Neural cell (in vitro differentiated cells): Measurements from ENCODE around the gene TENM3. TPM values are rescaled to one million over a fixed set of nuclear protein-coding genes. Genes with fewer than 3 reads are reported as not detected.

Experiments used
- H2AFZ ChIP-seq: fragments of 200-600, 300-800 bp; sonication (generic), shearing (Covaris generic); 2 replicates; pipeline ENCODE4 v1.6.0; 2014; ENCODE audit warnings: low read depth, mild to moderate bottlenecking, antibody characterized with exemption, low read length, moderate library complexity
- H3F3A ChIP-seq: fragments of 200-600 bp; shearing (Covaris generic); 2 replicates; pipeline ENCODE4 v1.6.1; 2016; ENCODE audit warnings: mild to moderate bottlenecking, moderate library complexity, mixed read lengths, antibody characterized with exemption, low read length; ENCODE audit not compliant: insufficient read depth, poor library complexity, severe bottlenecking
- H3K27ac ChIP-seq: fragments of 200-600, 300-800 bp; sonication (generic), shearing (Covaris generic); 2 replicates; pipeline ENCODE4 v1.5.1; 2014; ENCODE audit warnings: mild to moderate bottlenecking, low read length, moderate library complexity
- H3K27me3 ChIP-seq: fragments of 300-800, 200-600 bp; sonication (generic), shearing (Covaris generic); 2 replicates; pipeline ENCODE4 v1.6.0; 2014; ENCODE audit warnings: mild to moderate bottlenecking, low read depth, low read length, moderate library complexity; ENCODE audit not compliant: insufficient read depth
- H3K36me3 ChIP-seq: fragments of 300-800, 200-600 bp; sonication (generic), shearing (Covaris generic); 2 replicates; pipeline ENCODE4 v1.5.1; 2014; ENCODE audit warnings: mild to moderate bottlenecking, antibody characterized with exemption, low read length, moderate library complexity; ENCODE audit not compliant: insufficient read depth
- H3K4me2 ChIP-seq: fragments of 300-800, 200-600 bp; sonication (generic), shearing (Covaris generic); 2 replicates; pipeline ENCODE4 v1.6.0; 2014; ENCODE audit warnings: mild to moderate bottlenecking, low read length
- H3K4me3 ChIP-seq: fragments of 300-800, 200-600 bp; sonication (generic), shearing (Covaris generic); 2 replicates; pipeline ENCODE4 v1.5.1; 2014; ENCODE audit warnings: mild to moderate bottlenecking, low read length, moderate library complexity
- H3K79me2 ChIP-seq: fragments of 200-600 bp; shearing (Covaris generic); replicated peaks from 2 replicates; pipeline ENCODE4 v1.6.0; 2014; ENCODE audit warnings: mild to moderate bottlenecking, low read length, moderate library complexity; ENCODE audit not compliant: insufficient read depth
- H3K9ac ChIP-seq: fragments of 300-800, 200-600 bp; sonication (generic), shearing (Covaris generic); 2 replicates; pipeline ENCODE4 v1.6.1; 2016; ENCODE audit warnings: mild to moderate bottlenecking, low read length, mixed read lengths
- H3K9me2 ChIP-seq: fragments of 200-600 bp; shearing (Covaris generic); 2 replicates; pipeline ENCODE4 v1.6.1; 2016; ENCODE audit warnings: mild to moderate bottlenecking, low read length, mixed read lengths; ENCODE audit not compliant: insufficient read depth
- H3K9me3 ChIP-seq: fragments of 200-600, 300-800 bp; sonication (generic), shearing (Covaris generic); 2 replicates; pipeline ENCODE4 v1.6.1; 2016; ENCODE audit warnings: mild to moderate bottlenecking, mixed run types, low read length, moderate library complexity, mixed read lengths
- H4K20me1 ChIP-seq: fragments of 200-600 bp; shearing (Covaris generic); 2 replicates; pipeline ENCODE4 v1.6.1; 2016; ENCODE audit warnings: mild to moderate bottlenecking, mixed run types; ENCODE audit not compliant: insufficient read depth
- EP300 ChIP-seq: fragments of 450-650 bp; conservative IDR thresholded peaks from 2 replicates; pipeline ENCODE4 v1.6.1; 2014; ENCODE audit warnings: antibody characterized with exemption, mild to moderate bottlenecking, moderate library complexity; ENCODE audit not compliant: poor library complexity, severe bottlenecking
- EZH2 ChIP-seq: fragments of 200-600, 300-800 bp; shearing (Covaris generic), sonication (generic); IDR thresholded peaks from 2 replicates; pipeline ENCODE4 v1.6.1; 2014; ENCODE audit warnings: antibody characterized with exemption, low read length, borderline replicate concordance, mild to moderate bottlenecking; ENCODE audit not compliant: insufficient read depth, poor library complexity, severe bottlenecking
- MXI1 ChIP-seq: fragments of 450-650 bp; conservative IDR thresholded peaks from 2 replicates; pipeline ENCODE4 v1.6.1; 2014; ENCODE audit warnings: antibody characterized with exemption, mild to moderate bottlenecking; ENCODE audit not compliant: poor library complexity, severe bottlenecking
- POLR2AphosphoS5 ChIP-seq: IDR thresholded peaks from 2 replicates; pipeline ENCODE4 v1.6.1; 2012
- RAD21 ChIP-seq: fragments of 450-650 bp; conservative IDR thresholded peaks from 2 replicates; pipeline ENCODE4 v1.6.1; 2014; ENCODE audit warnings: antibody characterized with exemption, mild to moderate bottlenecking, moderate library complexity
- SMC3 ChIP-seq: fragments of 450-650 bp; conservative IDR thresholded peaks from 2 replicates; pipeline ENCODE4 v1.6.1; 2014; ENCODE audit warnings: antibody characterized with exemption, mild to moderate bottlenecking, moderate library complexity; ENCODE audit not compliant: poor library complexity
- TAF1 ChIP-seq: IDR thresholded peaks from 2 replicates; pipeline ENCODE4 v1.6.1; 2012; ENCODE audit warnings: low read depth
- polyA plus RNA-seq: library from polyadenylated mRNA; depleted of rRNA; stranded (reverse); fragments of >200 nt; gene quantifications from 2 replicates; pipeline ENCODE4 v1.2.3, GENCODE V29; 2014
- TF ChIP-seq, protein P1 (sequence below): fragments of 450-650 bp; IDR thresholded peaks from 2 replicates; pipeline ENCODE4 v1.5.1; 2014; ENCODE audit warnings: antibody characterized with exemption, mild to moderate bottlenecking, moderate library complexity; ENCODE audit not compliant: poor library complexity, severe bottlenecking
- TF ChIP-seq, protein P2 (sequence below): IDR thresholded peaks from 2 replicates; pipeline ENCODE4 v1.6.1; 2012; ENCODE audit warnings: borderline replicate concordance

TENM3 gene
- polyA plus RNA-seq, 1 donor from 2014 or later = 7.3 TPM

DNA sequence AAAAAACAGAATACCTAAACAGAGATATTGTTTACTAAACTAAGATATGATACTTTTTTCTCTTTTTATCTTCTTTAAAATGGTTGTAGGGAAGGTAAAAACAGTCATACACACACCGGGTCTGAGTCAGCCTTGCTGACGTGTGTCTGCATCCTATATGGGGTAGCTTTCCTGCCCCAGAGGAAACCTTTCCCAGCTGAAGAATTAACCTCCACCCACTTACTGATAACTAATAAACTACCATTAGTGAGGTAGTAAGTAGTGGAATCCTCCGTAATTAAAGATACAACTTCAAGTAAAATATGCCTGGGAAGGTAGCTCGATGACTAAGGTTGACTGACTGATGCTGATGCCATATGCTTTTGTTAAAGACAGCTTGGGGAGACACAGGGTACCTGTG lies 361.8 kb downstream of the TENM3 start:
- Histone ChIP-seq H3K9ac (no peak overlapping the region), H3K4me2 (no peak overlapping the region)
- TF ChIP-seq, protein P1, sequence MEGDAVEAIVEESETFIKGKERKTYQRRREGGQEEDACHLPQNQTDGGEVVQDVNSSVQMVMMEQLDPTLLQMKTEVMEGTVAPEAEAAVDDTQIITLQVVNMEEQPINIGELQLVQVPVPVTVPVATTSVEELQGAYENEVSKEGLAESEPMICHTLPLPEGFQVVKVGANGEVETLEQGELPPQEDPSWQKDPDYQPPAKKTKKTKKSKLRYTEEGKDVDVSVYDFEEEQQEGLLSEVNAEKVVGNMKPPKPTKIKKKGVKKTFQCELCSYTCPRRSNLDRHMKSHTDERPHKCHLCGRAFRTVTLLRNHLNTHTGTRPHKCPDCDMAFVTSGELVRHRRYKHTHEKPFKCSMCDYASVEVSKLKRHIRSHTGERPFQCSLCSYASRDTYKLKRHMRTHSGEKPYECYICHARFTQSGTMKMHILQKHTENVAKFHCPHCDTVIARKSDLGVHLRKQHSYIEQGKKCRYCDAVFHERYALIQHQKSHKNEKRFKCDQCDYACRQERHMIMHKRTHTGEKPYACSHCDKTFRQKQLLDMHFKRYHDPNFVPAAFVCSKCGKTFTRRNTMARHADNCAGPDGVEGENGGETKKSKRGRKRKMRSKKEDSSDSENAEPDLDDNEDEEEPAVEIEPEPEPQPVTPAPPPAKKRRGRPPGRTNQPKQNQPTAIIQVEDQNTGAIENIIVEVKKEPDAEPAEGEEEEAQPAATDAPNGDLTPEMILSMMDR = no peak
- TF ChIP-seq EP300 (no peak), MXI1 (no peak), TAF1 (no peak), SMC3 (no peak), RAD21 (no peak), EZH2 (no peak), POLR2AphosphoS5 (no peak)
- TF ChIP-seq, protein P2, sequence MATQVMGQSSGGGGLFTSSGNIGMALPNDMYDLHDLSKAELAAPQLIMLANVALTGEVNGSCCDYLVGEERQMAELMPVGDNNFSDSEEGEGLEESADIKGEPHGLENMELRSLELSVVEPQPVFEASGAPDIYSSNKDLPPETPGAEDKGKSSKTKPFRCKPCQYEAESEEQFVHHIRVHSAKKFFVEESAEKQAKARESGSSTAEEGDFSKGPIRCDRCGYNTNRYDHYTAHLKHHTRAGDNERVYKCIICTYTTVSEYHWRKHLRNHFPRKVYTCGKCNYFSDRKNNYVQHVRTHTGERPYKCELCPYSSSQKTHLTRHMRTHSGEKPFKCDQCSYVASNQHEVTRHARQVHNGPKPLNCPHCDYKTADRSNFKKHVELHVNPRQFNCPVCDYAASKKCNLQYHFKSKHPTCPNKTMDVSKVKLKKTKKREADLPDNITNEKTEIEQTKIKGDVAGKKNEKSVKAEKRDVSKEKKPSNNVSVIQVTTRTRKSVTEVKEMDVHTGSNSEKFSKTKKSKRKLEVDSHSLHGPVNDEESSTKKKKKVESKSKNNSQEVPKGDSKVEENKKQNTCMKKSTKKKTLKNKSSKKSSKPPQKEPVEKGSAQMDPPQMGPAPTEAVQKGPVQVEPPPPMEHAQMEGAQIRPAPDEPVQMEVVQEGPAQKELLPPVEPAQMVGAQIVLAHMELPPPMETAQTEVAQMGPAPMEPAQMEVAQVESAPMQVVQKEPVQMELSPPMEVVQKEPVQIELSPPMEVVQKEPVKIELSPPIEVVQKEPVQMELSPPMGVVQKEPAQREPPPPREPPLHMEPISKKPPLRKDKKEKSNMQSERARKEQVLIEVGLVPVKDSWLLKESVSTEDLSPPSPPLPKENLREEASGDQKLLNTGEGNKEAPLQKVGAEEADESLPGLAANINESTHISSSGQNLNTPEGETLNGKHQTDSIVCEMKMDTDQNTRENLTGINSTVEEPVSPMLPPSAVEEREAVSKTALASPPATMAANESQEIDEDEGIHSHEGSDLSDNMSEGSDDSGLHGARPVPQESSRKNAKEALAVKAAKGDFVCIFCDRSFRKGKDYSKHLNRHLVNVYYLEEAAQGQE = no peak

DNA sequence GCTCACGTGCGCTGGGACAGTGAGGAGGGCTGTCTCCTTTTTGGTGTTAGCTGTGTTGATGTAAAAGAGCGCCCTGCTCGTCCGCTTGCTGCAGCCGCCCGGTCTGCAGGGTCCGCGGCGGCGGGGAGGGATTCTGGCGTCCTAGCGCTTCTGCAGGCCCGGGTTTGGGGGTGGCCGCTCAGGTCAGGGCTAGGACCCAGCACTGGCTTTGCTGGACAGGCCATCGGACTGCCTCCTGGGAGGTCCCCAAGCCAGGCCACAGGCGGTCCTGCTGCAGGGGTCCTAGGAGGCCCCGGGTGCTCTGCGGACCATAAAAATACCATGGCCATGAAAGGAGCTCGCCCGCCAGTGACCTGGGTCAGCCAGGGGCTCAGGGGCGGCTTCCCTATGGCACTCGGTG lies 365.3 kb downstream of the TENM3 start:
- H3K4me2 ChIP-seq = no peak overlapping the region
- H4K20me1 ChIP-seq = no peaks in the 10 kb centered on the region
- H3K27ac ChIP-seq = no peak overlapping the region
- no peaks in the 10 kb centered on the region for H3K36me3 ChIP-seq
- no peak overlapping the region for H2AFZ ChIP-seq
- no peak overlapping the region for H3K9ac ChIP-seq
- H3K27me3 ChIP-seq = no peaks in the 10 kb centered on the region
- H3K9me2 ChIP-seq = no peaks in the 10 kb centered on the region
- no peaks in the 10 kb centered on the region for H3K79me2 ChIP-seq
- no peaks in the 10 kb centered on the region for H3K9me3 ChIP-seq
- H3K4me3 ChIP-seq = no peak overlapping the region
- H3F3A ChIP-seq = no peaks in the 10 kb centered on the region
- TF ChIP-seq SMC3 (no peak), EP300 (no peak), RAD21 (no peak), POLR2AphosphoS5 (no peak), MXI1 (no peak), TAF1 (no peak), EZH2 (no peak)
- TF ChIP-seq, protein P1 = no peak

More for the DNA sequence above, 361.8 kb downstream of the TENM3 start:
- Histone ChIP-seq H3K79me2 (no peaks in the 10 kb centered on the region), H3K27ac (no peak overlapping the region), H3F3A (no peaks in the 10 kb centered on the region), H4K20me1 (no peaks in the 10 kb centered on the region), H3K36me3 (no peaks in the 10 kb centered on the region), H2AFZ (no peak overlapping the region), H3K4me3 (no peak overlapping the region), H3K9me3 (no peaks in the 10 kb centered on the region), H3K9me2 (no peaks in the 10 kb centered on the region), H3K27me3 (no peaks in the 10 kb centered on the region)
